CD8-positive, alpha-beta memory T cell (primary cell): ENCODE measurements around the gene IFT25. TPM values are rescaled to one million over a fixed set of nuclear protein-coding genes. Genes with fewer than 3 reads are reported as not detected.

Experiments
- CTCF ChIA-PET: fragments of 350-600 bp; sonication (Branson Sonifier 250); formaldehyde crosslinking; loops from one replicate; lab custom pipeline; 2021; ENCODE audit warnings: antibody characterized with exemption; lab: Charles Lee
- POLR2A ChIA-PET: fragments of 350-600 bp; sonication (Branson Sonifier 250); formaldehyde crosslinking; loops from one replicate; lab custom pipeline; 2021; ENCODE audit warnings: antibody characterized with exemption; lab: Charles Lee
- DNase-seq, 5 donors: peaks; one replicate each; pipeline versions ENCODE4 v3.0.0 to v3.0.0-alpha.2; 2020 to 2022; ENCODE audit warnings: mixed read lengths in 1 of 5
- H3K27ac ChIP-seq: one replicate; pipeline ENCODE4 v1.7.0; 2013; ENCODE audit warnings: low read depth, mild to moderate bottlenecking, low read length, moderate library complexity
- H3K27me3 ChIP-seq: 2 replicates; pipeline ENCODE4 v1.7.0; 2013; ENCODE audit warnings: low read length, mild to moderate bottlenecking; ENCODE audit not compliant: insufficient read depth, poor library complexity, severe bottlenecking
- H3K36me3 ChIP-seq: 2 replicates; pipeline ENCODE4 v1.7.0; 2013; ENCODE audit warnings: mild to moderate bottlenecking, low read length, moderate library complexity; ENCODE audit not compliant: insufficient read depth
- H3K4me1 ChIP-seq: 2 replicates; pipeline ENCODE4 v1.7.0; 2013; ENCODE audit warnings: mild to moderate bottlenecking, low read length, moderate library complexity; ENCODE audit not compliant: insufficient read depth
- H3K4me3 ChIP-seq: 2 replicates; pipeline ENCODE4 v1.7.0; 2013; ENCODE audit warnings: mild to moderate bottlenecking, low read length
- H3K9me3 ChIP-seq: 2 replicates; pipeline ENCODE4 v1.7.0; 2013; ENCODE audit warnings: mild to moderate bottlenecking, low read length
- H3K27ac Mint-ChIP-seq, 8 donors: one replicate each; pipeline ENCODE4 v1.8.0; 2020 to 2021; ENCODE audit warnings: mixed read lengths in 8 of 8, mild to moderate bottlenecking in 6 of 8, inconsistent platforms in 3 of 8, moderate library complexity in 3 of 8
- H3K27me3 Mint-ChIP-seq, 2 donors: one replicate each; pipeline ENCODE4 v1.8.0; 2020 to 2021; ENCODE audit warnings: mixed read lengths in 2 of 2, mild to moderate bottlenecking in 1 of 2, moderate library complexity in 1 of 2
- H3K36me3 Mint-ChIP-seq, 3 donors: one replicate each; pipeline ENCODE4 v1.8.0; 2020 to 2021; ENCODE audit warnings: mixed read lengths in 3 of 3, inconsistent platforms in 1 of 3, mild to moderate bottlenecking in 1 of 3
- H3K4me1 Mint-ChIP-seq, 3 donors: one replicate each; pipeline ENCODE4 v1.8.0; 2020 to 2021; ENCODE audit warnings: mixed read lengths in 3 of 3, inconsistent platforms in 1 of 3, mild to moderate bottlenecking in 1 of 3
- H3K4me3 Mint-ChIP-seq, 7 donors: one replicate each; pipeline ENCODE4 v1.8.0; 2020 to 2021; ENCODE audit warnings: mixed read lengths in 7 of 7, mild to moderate bottlenecking in 6 of 7, moderate library complexity in 4 of 7, inconsistent platforms in 2 of 7
- H3K9me3 Mint-ChIP-seq, 5 donors: one replicate each; pipeline ENCODE4 v1.8.0; 2020 to 2022; ENCODE audit warnings: mixed read lengths in 5 of 5, mild to moderate bottlenecking in 3 of 5, moderate library complexity in 2 of 5, inconsistent platforms in 1 of 5
- polyA plus RNA-seq: library from polyadenylated mRNA; unstranded; fragments of 300-500 nt; fragmentation: Illumina TruSeq; gene quantifications from one replicate; pipeline ENCODE4 v1.2.3, GENCODE V29; 2021
- total RNA-seq, 2 experiments: library from RNA; stranded (reverse); gene quantifications; one replicate each; pipeline ENCODE4 v1.2.3, GENCODE V29; 2021

The IFT25 gene
- total and polyA plus RNA-seq, 3 experiments from 2014 or later: 57.2 to 59.9 (median 57.8) TPM

- Mint-ChIP-seq H3K9me3 (peaks cover 0 to 2% (median 0%) of the 10 kb centered on the region in 5 donors), H3K36me3 (peaks cover 15 to 65% (median 15%) of the 10 kb centered on the region in 3 donors), H3K27ac (no peak overlapping the region), H3K4me1 (peaks cover 14 to 24% (median 15%) of the 10 kb centered on the region in 3 donors), H3K4me3 (no peak overlapping the region), H3K27me3 (no peaks in the 10 kb centered on the region)
- Histone ChIP-seq H3K27me3 (no peaks in the 10 kb centered on the region), H3K4me1 (no peaks in the 10 kb centered on the region), H3K9me3 (no peaks in the 10 kb centered on the region), H3K4me3 (no peak overlapping the region), H3K27ac (no peak overlapping the region), H3K36me3 (peaks cover 6% of the 10 kb centered on the region)
- DNase-seq: no peak
- CTCF ChIA-PET: interaction anchor here (1.2 to 1.4 kb wide), 2 partner anchors 11 kb away, joined by 4 read pairs; partner anchors contain the start of gene IFT25
- POLR2A ChIA-PET: no interaction called here
Measured at GRCh38 chr1:53934170-53934765, 11.2 kb downstream of the IFT25 start.

GRCh38 chr1:53931523-53931922, 14.0 kb downstream of the IFT25 start:
- Histone ChIP-seq H3K9me3 (no peaks in the 10 kb centered on the region), H3K4me1 (no peaks in the 10 kb centered on the region), H3K27me3 (no peaks in the 10 kb centered on the region), H3K4me3 (no peak overlapping the region), H3K36me3 (no peaks in the 10 kb centered on the region), H3K27ac (no peak overlapping the region)
- no peak for DNase-seq
- Mint-ChIP-seq H3K4me1 (peaks cover 0 to 12% (median 6%) of the 10 kb centered on the region in 3 donors), H3K9me3 (peaks cover 0 to 2% (median 0%) of the 10 kb centered on the region in 5 donors), H3K27ac (peak overlapping the region in 1 of 8 donors; percentile 32), H3K36me3 (peaks cover 10 to 68% (median 20%) of the 10 kb centered on the region in 3 donors), H3K4me3 (no peak overlapping the region), H3K27me3 (no peaks in the 10 kb centered on the region)
- ChIA-PET POLR2A (no interaction called here), CTCF (interaction anchor here (1.5 kb wide), 1 partner anchor 72 kb away, joined by 4 read pairs; no protein-coding TSS in a partner anchor)

- POLR2A ChIA-PET: no interaction called here
- peaks cover 10 to 66% (median 20%) of the 10 kb centered on the region in 3 donors for H3K36me3 Mint-ChIP-seq
- no peaks in the 10 kb centered on the region for H3K36me3 ChIP-seq
Measured at GRCh38 chr1:53930932-53931331, 14.6 kb downstream of the IFT25 start.

GRCh38 chr1:53929246-53929960, 16.1 kb downstream of the IFT25 start:
- DNase-seq: no peak
- Histone ChIP-seq H3K27ac (no peak overlapping the region), H3K36me3 (no peaks in the 10 kb centered on the region), H3K4me1 (no peaks in the 10 kb centered on the region), H3K9me3 (no peaks in the 10 kb centered on the region), H3K4me3 (no peak overlapping the region), H3K27me3 (no peaks in the 10 kb centered on the region)
- CTCF ChIA-PET: interaction anchor here (0.9 kb wide), 1 partner anchor 10 kb away, joined by 4 read pairs; no protein-coding TSS in a partner anchor
- H3K9me3 Mint-ChIP-seq: no peaks in the 10 kb centered on the region
- peaks cover 0 to 9% (median 5%) of the 10 kb centered on the region in 3 donors for H3K4me1 Mint-ChIP-seq
- peak overlapping the region in 5 of 8 donors; percentile 4 to 73 (median 55) for H3K27ac Mint-ChIP-seq
- POLR2A ChIA-PET: no interaction called here
- peaks cover 6 to 63% (median 19%) of the 10 kb centered on the region in 3 donors for H3K36me3 Mint-ChIP-seq
- no peaks in the 10 kb centered on the region for H3K27me3 Mint-ChIP-seq
- H3K4me3 Mint-ChIP-seq: no peak overlapping the region

More at GRCh38 chr1:53930932-53931331, 14.6 kb downstream of the IFT25 start:
- no peaks in the 10 kb centered on the region for H3K27me3 Mint-ChIP-seq
- Histone ChIP-seq H3K4me1 (no peaks in the 10 kb centered on the region), H3K27me3 (no peaks in the 10 kb centered on the region), H3K4me3 (no peak overlapping the region), H3K27ac (no peak overlapping the region), H3K9me3 (no peaks in the 10 kb centered on the region)
- H3K27ac Mint-ChIP-seq: peak overlapping the region in 1 of 8 donors; percentile 59
- peaks cover 0 to 12% (median 6%) of the 10 kb centered on the region in 3 donors for H3K4me1 Mint-ChIP-seq
- DNase-seq: no peak
- peaks cover 0 to 2% (median 0%) of the 10 kb centered on the region in 5 donors for H3K9me3 Mint-ChIP-seq
- CTCF ChIA-PET: interaction anchor here (1.5 kb wide), 1 partner anchor 71 kb away, joined by 4 read pairs; no protein-coding TSS in a partner anchor
- H3K4me3 Mint-ChIP-seq: no peak overlapping the region

GRCh38 chr1:53927376-53927881, 18.1 kb downstream of the IFT25 start:
- H3K27ac ChIP-seq: no peak overlapping the region
- peaks cover 0 to 9% (median 5%) of the 10 kb centered on the region in 3 donors for H3K4me1 Mint-ChIP-seq
- DNase-seq: no peak
- H3K36me3 Mint-ChIP-seq: peaks cover 0 to 74% (median 25%) of the 10 kb centered on the region in 3 donors
- no peaks in the 10 kb centered on the region for H3K36me3 ChIP-seq
- no peak overlapping the region for H3K4me3 ChIP-seq
- CTCF ChIA-PET: interaction anchor here (0.7 to 1.4 kb wide), 2 partner anchors 32 to 66 kb away, joined by 3 read pairs; no protein-coding TSS in a partner anchor
- POLR2A ChIA-PET: no interaction called here
- no peaks in the 10 kb centered on the region for H3K4me1 ChIP-seq
- H3K4me3 Mint-ChIP-seq: no peak overlapping the region
- no peaks in the 10 kb centered on the region for H3K9me3 Mint-ChIP-seq
- no peaks in the 10 kb centered on the region for H3K9me3 ChIP-seq
- no peaks in the 10 kb centered on the region for H3K27me3 Mint-ChIP-seq
- no peaks in the 10 kb centered on the region for H3K27me3 ChIP-seq
- peak overlapping the region in 4 of 8 donors; percentile 5 to 70 (median 36) for H3K27ac Mint-ChIP-seq

- ChIA-PET POLR2A (no interaction called here), CTCF (no interaction called here)
- no peak for DNase-seq
Measured at GRCh38 chr1:53919675-53920066, 25.8 kb downstream of the IFT25 start.

GRCh38 chr1:53918343-53918742, 27.2 kb downstream of the IFT25 start:
- no peak for DNase-seq
- Mint-ChIP-seq H3K27me3 (no peaks in the 10 kb centered on the region), H3K4me3 (no peak overlapping the region), H3K4me1 (peaks cover 7 to 37% (median 35%) of the 10 kb centered on the region in 3 donors), H3K36me3 (peaks cover 0 to 63% (median 13%) of the 10 kb centered on the region in 3 donors), H3K9me3 (no peaks in the 10 kb centered on the region), H3K27ac (peak overlapping the region in 1 of 8 donors; percentile 60)
- Histone ChIP-seq H3K4me1 (no peaks in the 10 kb centered on the region), H3K27ac (no peak overlapping the region), H3K9me3 (no peaks in the 10 kb centered on the region), H3K4me3 (no peak overlapping the region), H3K36me3 (no peaks in the 10 kb centered on the region), H3K27me3 (no peaks in the 10 kb centered on the region)
- ChIA-PET CTCF (interaction anchor here (1.5 kb wide), 1 partner anchor 27 kb away, joined by 3 read pairs; the partner anchor contains the start of gene IFT25), POLR2A (no interaction called here)

More at GRCh38 chr1:53919675-53920066, 25.8 kb downstream of the IFT25 start:
- no peaks in the 10 kb centered on the region for H3K4me1 ChIP-seq
- no peaks in the 10 kb centered on the region for H3K36me3 ChIP-seq
- H3K9me3 ChIP-seq: no peaks in the 10 kb centered on the region
- H3K27me3 ChIP-seq: no peaks in the 10 kb centered on the region
- H3K4me3 Mint-ChIP-seq: no peak overlapping the region
- no peaks in the 10 kb centered on the region for H3K9me3 Mint-ChIP-seq
- H3K4me1 Mint-ChIP-seq: peaks cover 7 to 37% (median 35%) of the 10 kb centered on the region in 3 donors
- H3K4me3 ChIP-seq: no peak overlapping the region
- H3K36me3 Mint-ChIP-seq: peaks cover 0 to 64% (median 15%) of the 10 kb centered on the region in 3 donors
- H3K27ac Mint-ChIP-seq: peak overlapping the region in 7 of 8 donors; percentile 6 to 91 (median 56)
- no peaks in the 10 kb centered on the region for H3K27me3 Mint-ChIP-seq
- no peak overlapping the region for H3K27ac ChIP-seq
